ENCODE results near the gene MAGED2. TPM values are rescaled to one million over a fixed set of nuclear protein-coding genes. Genes with fewer than 3 reads are reported as not detected.
"Not testable (repeated sequence)": the region's sequence is repeated elsewhere in the genome, so short reads cannot be mapped to it uniquely, and the experiment has no call there.

The MAGED2 gene
- total RNA-seq, 4 donors from 2014 or later: 32.9 to 215 (median 67.4) TPM

GRCh38 chrX:54825716-54826438 is 18.3 kb downstream of the MAGED2 start:
- H3K27ac ChIP-seq: no peak overlapping the region
- no peak for TF ChIP-seq CTCF (IDR thresholded peaks at IDR 0.05)
- TF ChIP-seq POLR2A (IDR thresholded peaks at IDR 0.05): no peak
- TF ChIP-seq EP300 (IDR thresholded peaks at IDR 0.05; ENCODE audit: low read depth): no peak
- TF ChIP-seq POLR2AphosphoS5 (IDR thresholded peaks at IDR 0.05): no peak
- H3K36me3 ChIP-seq: no peaks in the 10 kb centered on the region
- H3K9me3 ChIP-seq: no peaks in the 10 kb centered on the region
- H3K27me3 ChIP-seq: no peaks in the 10 kb centered on the region
- WGBS, 2 donors (ENCODE audit: low coverage in 1 of 2): 51% methylated on average over 8 of the region's 8 CpGs; no CpG with 5 or more reads in 1 of the 2 donors
- in situ Hi-C loops (cut with MboI; ENCODE audit: low pct_ligation_motif_present in 1 of 4, low pct_unique_long_range_greater_than_20kb in 1 of 4, low sequenced_read_pairs in 3 of 4) (no loop called here), intact Hi-C loops (cut with DNase I; ENCODE audit: low total_unique reads) (no loop called here)
- H3K4me1 ChIP-seq: no peaks in the 10 kb centered on the region
- no peak overlapping the region for H3K4me3 ChIP-seq
- no peak for DNase-seq

GRCh38 chrX:54826598-54826997 is 19.1 kb downstream of the MAGED2 start:
- WGBS, 2 donors (ENCODE audit: low coverage in 1 of 2): 73% methylated on average over 4 of the region's 4 CpGs; no CpG with 5 or more reads in 1 of the 2 donors
- H3K4me3 ChIP-seq: no peak overlapping the region
- in situ Hi-C loops (cut with MboI; ENCODE audit: low pct_ligation_motif_present in 1 of 4, low pct_unique_long_range_greater_than_20kb in 1 of 4, low sequenced_read_pairs in 3 of 4) (no loop called here), intact Hi-C loops (cut with DNase I; ENCODE audit: low total_unique reads) (no loop called here)
- no peaks in the 10 kb centered on the region for H3K36me3 ChIP-seq
- no peaks in the 10 kb centered on the region for H3K4me1 ChIP-seq
- H3K27ac ChIP-seq: no peak overlapping the region
- H3K9me3 ChIP-seq: no peaks in the 10 kb centered on the region
- no peak for TF ChIP-seq POLR2A (IDR thresholded peaks at IDR 0.05)
- TF ChIP-seq CTCF (IDR thresholded peaks at IDR 0.05): no peak
- TF ChIP-seq POLR2AphosphoS5 (IDR thresholded peaks at IDR 0.05): no peak
- TF ChIP-seq EP300 (IDR thresholded peaks at IDR 0.05; ENCODE audit: low read depth): no peak
- no peak for DNase-seq
- H3K27me3 ChIP-seq: no peaks in the 10 kb centered on the region

- Histone ChIP-seq H3K4me3 (no peak overlapping the region), H3K27me3 (no peaks in the 10 kb centered on the region), H3K36me3 (no peaks in the 10 kb centered on the region), H3K9me3 (no peaks in the 10 kb centered on the region), H3K27ac (no peak overlapping the region), H3K4me1 (no peaks in the 10 kb centered on the region)
- in situ Hi-C loops (cut with MboI; ENCODE audit: low pct_ligation_motif_present in 1 of 4, low pct_unique_long_range_greater_than_20kb in 1 of 4, low sequenced_read_pairs in 3 of 4): no loop called here
- 88% methylated on average over 3 of the region's 3 CpGs; no CpG with 5 or more reads in 1 of the 2 donors for WGBS, 2 donors (ENCODE audit: low coverage in 1 of 2)
- no peak for TF ChIP-seq CTCF (IDR thresholded peaks at IDR 0.05)
- TF ChIP-seq EP300 (IDR thresholded peaks at IDR 0.05; ENCODE audit: low read depth): no peak
- intact Hi-C loops (cut with DNase I; ENCODE audit: low total_unique reads): no loop called here
- DNase-seq: no peak
Measured at GRCh38 chrX:54838583-54838982, 31.0 kb downstream of the MAGED2 start.

- H3K4me3 ChIP-seq; H3K4me1 ChIP-seq; H3K9me3 ChIP-seq; H3K27ac ChIP-seq; in situ Hi-C loops (cut with MboI; ENCODE audit: low pct_ligation_motif_present in 1 of 4, low pct_unique_long_range_greater_than_20kb in 1 of 4, low sequenced_read_pairs in 3 of 4); intact Hi-C loops (cut with DNase I; ENCODE audit: low total_unique reads); DNase-seq; H3K27me3 ChIP-seq; H3K36me3 ChIP-seq: not testable (repeated sequence)
- WGBS, 2 donors (ENCODE audit: low coverage in 1 of 2): 36 to 100% methylated on average over 1 to 3 of the region's 3 CpGs
Measured at GRCh38 chrX:54841184-54841874, 33.8 kb downstream of the MAGED2 start.

Measured in transverse colon (tissue), 4 donors.